Trophoblast cell (in vitro differentiated cells and primary cell): Measurements from ENCODE around the gene SHROOM3.

ENCODE experiments used
- DNase-seq, 2 donors: peaks; one replicate each; pipeline ENCODE4 v3.0.0-alpha.2; 2016
- H2AFZ ChIP-seq: 2 replicates; pipeline ENCODE4 v1.6.1; 2013; ENCODE audit warnings: low read length, moderate library complexity, mild to moderate bottlenecking; ENCODE audit not compliant: insufficient read depth, poor library complexity
- H2AK5ac ChIP-seq: 2 replicates; pipeline ENCODE4 v1.6.1; 2013; ENCODE audit warnings: mild to moderate bottlenecking, low read length
- H2BK120ac ChIP-seq: 2 replicates; pipeline ENCODE4 v1.6.1; 2013; ENCODE audit warnings: low read length, mild to moderate bottlenecking, moderate library complexity; ENCODE audit not compliant: insufficient read depth, poor library complexity
- H2BK12ac ChIP-seq: 2 replicates; pipeline ENCODE4 v1.6.1; 2013; ENCODE audit warnings: mild to moderate bottlenecking, low read length, moderate library complexity
- H2BK5ac ChIP-seq: 2 replicates; pipeline ENCODE4 v1.6.1; 2013; ENCODE audit warnings: low read length, low read depth, moderate library complexity, mild to moderate bottlenecking; ENCODE audit not compliant: poor library complexity
- H3K14ac ChIP-seq: 2 replicates; pipeline ENCODE4 v1.6.1; 2013; ENCODE audit warnings: mild to moderate bottlenecking, low read length
- H3K18ac ChIP-seq: 2 replicates; pipeline ENCODE4 v1.6.1; 2013; ENCODE audit warnings: mild to moderate bottlenecking, low read length
- H3K23ac ChIP-seq: 2 replicates; pipeline ENCODE4 v1.6.1; 2013; ENCODE audit warnings: low read length
- H3K27ac ChIP-seq: 2 replicates; pipeline ENCODE4 v1.5.1; 2013; ENCODE audit warnings: low read depth, mild to moderate bottlenecking, inconsistent platforms, low read length, moderate library complexity
- H3K27me3 ChIP-seq: 2 replicates; pipeline ENCODE4 v1.6.1; 2013; ENCODE audit warnings: inconsistent platforms, mild to moderate bottlenecking, low read length, moderate library complexity; ENCODE audit not compliant: insufficient read depth
- H3K36me3 ChIP-seq, 2 experiments: 1 replicate in 1 of 2; 2 replicates in 1 of 2; pipeline ENCODE4 v1.6.1; 2013; ENCODE audit warnings: low read length in 2 of 2, mild to moderate bottlenecking in 2 of 2, moderate library complexity in 1 of 2; ENCODE audit not compliant: insufficient read depth in 2 of 2, control insufficient read depth in 1 of 2
- H3K4ac ChIP-seq: 2 replicates; pipeline ENCODE4 v1.6.1; 2013; ENCODE audit warnings: low read depth, mild to moderate bottlenecking, low read length, moderate library complexity
- H3K4me1 ChIP-seq, 2 experiments: 1 replicate in 1 of 2; 2 replicates in 1 of 2; pipeline ENCODE4 v1.6.1; 2013; ENCODE audit warnings: low read length in 2 of 2, mild to moderate bottlenecking in 2 of 2, moderate library complexity in 1 of 2; ENCODE audit not compliant: insufficient read depth in 2 of 2, control insufficient read depth in 1 of 2
- H3K4me2 ChIP-seq: 2 replicates; pipeline ENCODE4 v1.6.1; 2013; ENCODE audit warnings: inconsistent platforms, mild to moderate bottlenecking, low read length, moderate library complexity
- H3K4me3 ChIP-seq: 2 replicates; pipeline ENCODE4 v1.5.1; 2013; ENCODE audit warnings: mild to moderate bottlenecking, low read depth, low read length, inconsistent platforms
- H3K79me1 ChIP-seq: one replicate; pipeline ENCODE4 v1.6.1; 2013; ENCODE audit warnings: low read length
- H3K79me2 ChIP-seq: 2 replicates; pipeline ENCODE4 v1.6.1; 2013; ENCODE audit warnings: low read length, mild to moderate bottlenecking; ENCODE audit not compliant: control insufficient read depth, insufficient read depth, poor library complexity
- H3K9ac ChIP-seq: 2 replicates; pipeline ENCODE4 v1.6.1; 2013; ENCODE audit warnings: mild to moderate bottlenecking, low read length
- H3K9me3 ChIP-seq: 2 replicates; pipeline ENCODE4 v1.6.1; 2013; ENCODE audit warnings: low read depth, mild to moderate bottlenecking, control low read depth, inconsistent platforms, low read length; ENCODE audit not compliant: insufficient read depth
- H4K12ac ChIP-seq: 2 replicates; pipeline ENCODE4 v1.6.1; 2013; ENCODE audit warnings: low read depth, mild to moderate bottlenecking, low read length, moderate library complexity
- H4K8ac ChIP-seq: 2 replicates; pipeline ENCODE4 v1.6.1; 2013; ENCODE audit warnings: low read depth, mild to moderate bottlenecking, low read length, moderate library complexity
- H4K91ac ChIP-seq: one replicate; pipeline ENCODE4 v1.6.1; 2013; ENCODE audit warnings: low read depth, mild to moderate bottlenecking, low read length, moderate library complexity
- WGBS: extraction: QIAGEN DNeasy Blood & Tissue Kit; methylation state at CpG from one replicate; pipeline ENCODE4 v1.1.7; 2013; ENCODE audit warnings: missing lambda C conversion rate; ENCODE audit not compliant: insufficient read length, insufficient coverage; ENCODE audit errors: extremely low coverage; 5-methylcytosine and 5-hydroxymethylcytosine counted together

SHROOM3 gene

GRCh38 chr4:76588274-76588673 is 153.2 kb downstream of the SHROOM3 start:
- peak overlapping the region; percentile 89 for H3K27ac ChIP-seq
- H4K12ac ChIP-seq: peak overlapping the region; percentile 5
- DNase-seq: no peak
- H2AK5ac ChIP-seq: peak overlapping the region; percentile 61
- H3K9ac ChIP-seq: no peak overlapping the region
- no CpG with 5 or more reads among the region's 2 CpGs for WGBS
- no peak overlapping the region for H3K4me3 ChIP-seq
- peaks cover 23% of the 10 kb centered on the region for H3K79me1 ChIP-seq
- no peak overlapping the region for H2AFZ ChIP-seq
- peak overlapping the region; percentile 81 for H4K91ac ChIP-seq
- peaks cover 0 to 2% of the 10 kb centered on the region in 2 experiments for H3K36me3 ChIP-seq
- no peaks in the 10 kb centered on the region for H3K9me3 ChIP-seq
- H3K27me3 ChIP-seq: no peaks in the 10 kb centered on the region
- peak overlapping the region; percentile 81 for H2BK5ac ChIP-seq
- H3K79me2 ChIP-seq: peaks cover 7% of the 10 kb centered on the region
- peak overlapping the region; percentile 28 for H3K4ac ChIP-seq
- no peak overlapping the region for H3K23ac ChIP-seq
- H3K4me1 ChIP-seq: peaks cover 16 to 23% of the 10 kb centered on the region in 2 experiments
- H4K8ac ChIP-seq: peak overlapping the region; percentile 85
- peak overlapping the region; percentile 89 for H2BK120ac ChIP-seq
- peak overlapping the region; percentile 95 for H3K18ac ChIP-seq
- peak overlapping the region; percentile 32 for H3K4me2 ChIP-seq
- peak overlapping the region; percentile 98 for H2BK12ac ChIP-seq
- H3K14ac ChIP-seq: peak overlapping the region; percentile 83

GRCh38 chr4:76589402-76589801 is 154.4 kb downstream of the SHROOM3 start:
- peak overlapping the region; percentile 93 for H3K4ac ChIP-seq
- H3K79me1 ChIP-seq: peaks cover 23% of the 10 kb centered on the region
- peak overlapping the region; percentile 52 for H3K4me2 ChIP-seq
- no peak overlapping the region for H3K4me3 ChIP-seq
- WGBS: no CpG with 5 or more reads among the region's 1 CpG
- peak overlapping the region; percentile 84 for H3K18ac ChIP-seq
- H3K9me3 ChIP-seq: no peaks in the 10 kb centered on the region
- H2BK120ac ChIP-seq: peak overlapping the region; percentile 100
- H4K8ac ChIP-seq: peak overlapping the region; percentile 91
- no peaks in the 10 kb centered on the region for H3K27me3 ChIP-seq
- H3K23ac ChIP-seq: no peak overlapping the region
- H4K12ac ChIP-seq: peak overlapping the region; percentile 59
- H3K4me1 ChIP-seq: peaks cover 12 to 18% of the 10 kb centered on the region in 2 experiments
- peak overlapping the region; percentile 100 for H4K91ac ChIP-seq
- H3K79me2 ChIP-seq: peaks cover 7% of the 10 kb centered on the region
- peaks cover 1 to 2% of the 10 kb centered on the region in 2 experiments for H3K36me3 ChIP-seq
- H2AFZ ChIP-seq: no peak overlapping the region
- peak overlapping the region; percentile 99 for H3K27ac ChIP-seq
- H2AK5ac ChIP-seq: peak overlapping the region; percentile 95
- no peak overlapping the region for H3K9ac ChIP-seq
- H3K14ac ChIP-seq: peak overlapping the region; percentile 99
- peak overlapping the region; percentile 99 for H2BK5ac ChIP-seq
- H2BK12ac ChIP-seq: peak overlapping the region; percentile 97
- peak; percentile 64 to 77 for DNase-seq

GRCh38 chr4:76589872-76590797 is 155.1 kb downstream of the SHROOM3 start:
- Histone ChIP-seq H3K36me3 (peaks cover 1 to 2% of the 10 kb centered on the region in 2 experiments), H3K9me3 (no peaks in the 10 kb centered on the region), H3K4me2 (peak overlapping the region; percentile 52), H3K4me1 (peaks cover 10 to 16% of the 10 kb centered on the region in 2 experiments), H3K23ac (no peak overlapping the region), H3K27me3 (no peaks in the 10 kb centered on the region), H3K27ac (peak overlapping the region; percentile 99), H4K12ac (no peak overlapping the region), H2BK5ac (peak overlapping the region; percentile 96), H3K14ac (peak overlapping the region; percentile 35), H2BK12ac (peak overlapping the region; percentile 73), H3K79me2 (peaks cover 7% of the 10 kb centered on the region), H3K4me3 (no peak overlapping the region), H4K8ac (peak overlapping the region; percentile 75), H2AFZ (no peak overlapping the region), H2BK120ac (peak overlapping the region; percentile 68), H3K4ac (no peak overlapping the region), H3K18ac (no peak overlapping the region), H3K9ac (no peak overlapping the region), H3K79me1 (peaks cover 23% of the 10 kb centered on the region), H4K91ac (peak overlapping the region; percentile 51), H2AK5ac (no peak overlapping the region)
- peak; percentile 92 to 94 for DNase-seq
- WGBS: no CpG with 5 or more reads among the region's 10 CpGs

GRCh38 chr4:76590798-76591281 is 155.8 kb downstream of the SHROOM3 start:
- H4K12ac ChIP-seq: no peak overlapping the region

More at GRCh38 chr4:76590798-76591281, 155.8 kb downstream of the SHROOM3 start:
- Histone ChIP-seq H3K79me1 (peaks cover 21% of the 10 kb centered on the region), H3K23ac (no peak overlapping the region), H2BK12ac (peak overlapping the region; percentile 65), H3K14ac (peak overlapping the region; percentile 39), H2AFZ (no peak overlapping the region), H4K91ac (peak overlapping the region; percentile 81), H3K4me1 (peaks cover 10 to 16% of the 10 kb centered on the region in 2 experiments), H2AK5ac (no peak overlapping the region), H3K79me2 (peaks cover 9% of the 10 kb centered on the region), H3K4me3 (no peak overlapping the region), H2BK120ac (peak overlapping the region; percentile 85), H3K27ac (peak overlapping the region; percentile 94), H3K4ac (no peak overlapping the region), H3K9ac (no peak overlapping the region), H3K9me3 (no peaks in the 10 kb centered on the region), H2BK5ac (peak overlapping the region; percentile 87), H3K18ac (no peak overlapping the region), H3K27me3 (no peaks in the 10 kb centered on the region), H3K36me3 (peaks cover 1 to 2% of the 10 kb centered on the region in 2 experiments), H3K4me2 (peak overlapping the region; percentile 25), H4K8ac (no peak overlapping the region)
- DNase-seq: peak; percentile 71 to 74
- WGBS: no CpG with 5 or more reads among the region's 6 CpGs
